CD1c-positive myeloid dendritic cell (primary cell): ENCODE results near the gene PBX3.

Experiments
- DNase-seq: peaks from one replicate; pipeline ENCODE4 v3.0.0-alpha.2; 2016; ENCODE audit errors: extremely low spot score

Gene PBX3

DNA sequence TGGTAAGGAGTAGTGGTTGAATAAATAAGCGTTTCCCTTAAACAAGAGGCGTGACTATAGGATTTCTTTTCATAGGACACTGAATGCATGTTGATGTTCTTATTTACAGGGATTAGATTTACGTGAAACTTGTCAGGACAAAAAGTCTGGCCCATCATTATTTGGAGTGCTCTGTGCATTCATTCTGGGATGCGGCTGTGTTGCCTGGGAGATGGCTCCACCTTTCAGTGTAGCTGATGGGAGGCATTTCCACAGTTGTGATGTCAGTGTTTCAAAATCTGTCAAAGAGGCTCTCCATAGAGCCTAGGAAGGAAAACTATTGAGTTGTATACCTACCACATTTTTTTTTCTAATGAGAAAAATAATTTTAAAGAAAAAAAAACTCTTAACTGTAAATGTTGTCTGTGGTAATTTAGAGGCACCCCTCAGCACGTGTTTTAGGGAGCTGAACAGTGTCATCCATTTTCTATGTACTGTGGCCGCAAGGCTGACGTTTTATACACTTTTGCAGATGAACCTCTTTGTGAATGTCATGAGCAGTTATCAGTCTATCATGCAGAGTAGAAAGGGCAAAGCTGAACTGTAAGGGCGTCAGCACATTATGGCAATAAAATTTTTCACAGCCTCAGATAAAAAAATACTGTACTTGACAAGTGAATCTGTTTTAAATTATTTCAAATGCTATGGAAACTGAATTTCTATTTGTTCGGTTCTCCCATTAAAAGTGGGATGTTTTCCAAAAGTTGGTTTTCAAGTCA, 202.7 kb downstream of the PBX3 start:
- DNase-seq: no peak

DNA sequence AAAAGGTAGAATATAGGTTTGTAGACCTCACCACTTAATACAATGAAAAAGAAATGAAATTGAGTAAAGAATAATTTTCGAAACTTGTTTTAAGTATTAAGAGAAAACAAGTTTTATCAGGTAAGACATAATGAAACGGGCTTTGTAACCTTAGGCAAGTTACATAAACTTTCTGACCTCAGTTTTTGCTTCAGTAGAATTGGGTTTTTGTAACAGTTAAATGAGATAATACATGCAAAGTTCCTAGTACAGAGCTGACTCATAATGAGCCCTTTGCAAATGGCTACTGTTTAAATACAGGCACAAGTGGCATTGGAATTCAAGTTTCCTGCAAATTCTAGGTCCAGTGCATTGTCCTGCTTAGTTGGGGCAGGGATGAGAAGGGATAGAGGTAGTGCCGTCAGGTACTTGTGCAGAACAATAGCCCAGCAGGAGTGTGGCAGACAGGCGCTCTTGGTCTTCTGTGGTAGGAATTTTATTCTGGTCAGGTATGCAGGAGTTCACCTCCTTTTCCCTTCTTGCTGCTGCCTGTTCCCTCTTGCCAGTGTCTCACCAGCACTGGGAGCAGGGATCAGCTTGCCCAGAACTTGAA, 203.8 kb downstream of the PBX3 start:
- DNase-seq: no peak

DNA sequence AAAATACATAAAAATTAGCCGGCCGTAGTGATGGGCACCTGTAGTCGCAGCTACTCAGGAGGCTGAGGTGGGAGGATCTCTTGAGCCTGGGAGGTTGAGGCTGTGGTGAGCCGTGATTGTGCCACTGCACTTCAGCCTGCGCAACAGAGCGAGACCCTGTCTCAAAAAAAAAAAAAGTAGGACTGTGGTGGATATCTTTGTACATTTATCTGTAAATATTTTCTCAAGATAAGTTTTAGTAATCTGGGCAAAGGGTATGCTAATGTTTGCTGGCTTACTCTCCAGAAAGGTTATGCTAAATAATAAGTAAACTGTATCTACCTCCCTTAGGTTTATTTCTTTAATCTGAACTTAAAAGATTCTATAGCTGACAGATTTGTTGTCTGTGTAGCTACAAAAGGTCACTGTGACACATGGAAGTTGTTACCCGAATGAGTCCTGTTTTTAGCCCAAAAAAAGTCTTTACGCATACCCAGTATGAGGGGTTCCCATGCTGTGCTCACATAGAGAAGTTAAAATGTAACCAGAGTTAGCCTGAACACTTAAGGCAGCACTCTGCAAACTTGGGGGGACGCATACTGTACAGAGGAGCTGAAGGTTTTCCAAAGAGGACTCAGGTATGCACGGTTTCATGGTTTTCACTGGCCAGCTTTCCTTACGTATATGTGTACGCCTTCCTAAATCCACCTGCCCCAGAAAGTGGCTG, 206.3 kb downstream of the PBX3 start:
- DNase-seq: no peak

DNA sequence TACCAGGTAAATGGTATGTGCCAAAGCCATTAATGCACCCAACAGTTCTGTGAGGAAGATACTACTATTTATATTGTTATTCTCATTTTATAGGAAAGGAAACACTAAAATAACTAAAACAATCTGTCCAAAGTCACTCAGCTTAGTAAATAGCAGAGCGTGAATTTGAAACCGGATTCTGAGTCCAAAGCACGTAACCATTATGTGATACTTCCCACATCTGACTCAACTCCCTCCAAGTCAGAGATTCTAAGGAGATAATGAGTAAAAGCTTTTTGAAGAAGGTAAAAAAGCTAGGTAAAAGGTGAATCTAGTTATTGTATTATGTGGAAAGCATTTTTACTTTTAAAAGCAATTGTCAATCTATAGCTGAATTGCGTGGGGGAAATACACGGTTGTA, 208.9 kb downstream of the PBX3 start:
- DNase-seq: no peak

DNA sequence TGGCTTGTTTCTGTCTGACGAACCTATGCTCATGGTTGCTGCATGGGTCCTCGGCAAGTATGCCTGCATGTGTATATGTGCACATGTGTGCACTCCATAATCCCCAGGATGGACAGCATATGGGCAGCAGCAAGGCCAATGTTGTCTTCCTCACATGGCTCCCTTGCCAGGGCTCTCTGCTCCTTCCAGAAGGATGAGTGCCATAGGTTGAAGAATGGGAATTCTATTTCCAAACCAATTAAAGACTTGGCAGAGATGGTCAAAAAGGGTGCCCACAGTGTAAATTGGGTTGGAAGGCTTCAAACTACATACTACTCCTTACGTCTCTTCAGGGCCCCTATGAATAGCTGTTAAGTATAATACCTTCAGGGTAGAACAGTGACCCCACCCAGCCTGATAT, 212.1 kb downstream of the PBX3 start:
- no peak for DNase-seq

DNA sequence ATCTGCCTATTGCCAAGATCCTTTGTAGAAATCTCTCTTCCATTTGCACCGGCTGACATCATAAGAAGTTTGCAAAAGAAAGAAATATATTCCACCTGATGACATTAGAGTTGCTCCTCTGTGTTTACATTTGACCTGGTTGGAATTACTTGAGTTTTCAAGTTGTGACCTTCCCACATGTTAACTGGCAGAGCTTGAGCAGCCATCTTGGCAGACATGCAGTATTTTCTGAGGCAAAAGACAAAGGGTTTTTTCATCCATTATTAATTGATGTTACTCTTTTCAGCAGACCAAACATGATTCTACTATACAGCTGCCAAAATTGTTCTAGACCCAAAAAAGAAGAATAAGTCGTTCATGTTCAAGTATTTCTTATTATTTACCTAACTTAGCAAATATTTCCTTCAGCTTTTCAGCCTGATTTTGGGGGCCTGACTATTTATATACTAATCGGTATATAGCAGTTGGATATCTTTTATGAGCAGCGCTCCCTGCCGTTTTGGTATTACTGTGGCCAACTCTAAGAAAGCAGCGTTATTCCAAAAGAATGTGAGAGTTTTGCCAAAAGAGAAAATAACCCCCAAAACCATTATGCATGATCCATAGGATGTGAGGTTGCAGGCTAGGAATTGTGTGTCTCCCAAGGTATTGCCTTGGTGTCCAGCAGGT, 212.9 kb downstream of the PBX3 start:
- no peak for DNase-seq

DNA sequence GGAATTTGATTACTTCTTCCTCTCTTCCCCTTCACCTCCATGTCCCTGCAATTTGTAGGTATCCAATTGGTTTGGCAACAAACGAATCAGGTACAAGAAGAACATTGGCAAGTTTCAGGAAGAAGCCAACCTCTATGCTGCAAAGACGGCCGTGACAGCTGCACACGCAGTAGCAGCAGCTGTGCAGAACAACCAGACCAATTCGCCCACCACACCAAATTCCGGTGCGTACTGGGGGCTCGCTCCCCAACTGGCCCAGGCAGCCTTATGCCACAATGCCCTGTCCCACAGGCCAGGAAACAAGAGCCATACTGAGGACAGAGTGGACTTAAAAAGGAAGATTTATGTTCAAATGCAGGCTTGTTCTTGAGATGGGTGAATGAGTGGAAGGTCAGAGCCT, 213.5 kb downstream of the PBX3 start:
- no peak for DNase-seq

DNA sequence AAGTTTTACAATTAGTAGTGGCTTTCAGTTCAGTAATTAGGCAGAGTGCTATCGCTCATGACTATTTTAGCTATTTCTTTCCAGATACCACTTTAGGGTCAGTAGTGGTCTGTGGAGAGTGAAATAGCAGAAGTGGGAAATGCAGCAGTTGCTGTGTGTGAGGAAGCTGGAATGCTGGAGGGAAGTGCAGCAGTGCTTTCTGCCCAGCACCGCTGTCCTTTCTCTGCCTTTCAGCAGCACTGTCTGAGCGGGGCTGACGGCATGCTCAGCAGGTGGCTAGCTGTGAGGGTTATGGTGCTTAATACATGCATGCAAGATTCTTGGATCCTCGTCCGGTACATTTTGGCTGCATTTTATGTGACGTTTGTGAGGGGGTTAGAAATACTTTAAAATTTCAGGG, 213.9 kb downstream of the PBX3 start:
- DNase-seq: peak; percentile 54

DNA sequence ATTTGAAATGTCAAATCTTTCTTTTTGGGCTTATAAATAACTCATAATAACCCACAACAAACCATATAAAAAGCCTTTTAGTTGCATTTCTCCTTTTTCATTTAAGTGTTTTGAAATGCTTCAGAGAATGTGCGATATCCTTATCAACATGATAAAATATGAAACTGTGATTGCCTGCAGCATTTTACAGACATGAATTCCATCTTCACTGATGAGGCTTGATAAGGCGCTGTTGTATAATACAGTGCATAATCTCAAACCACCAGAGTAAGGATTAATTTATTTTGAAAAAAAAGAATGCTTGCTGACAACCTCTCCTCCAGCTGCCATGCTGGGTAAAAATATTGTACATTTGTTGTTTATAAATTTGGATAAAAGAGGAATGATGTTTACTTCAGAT, 216.8 kb downstream of the PBX3 start:
- no peak for DNase-seq

DNA sequence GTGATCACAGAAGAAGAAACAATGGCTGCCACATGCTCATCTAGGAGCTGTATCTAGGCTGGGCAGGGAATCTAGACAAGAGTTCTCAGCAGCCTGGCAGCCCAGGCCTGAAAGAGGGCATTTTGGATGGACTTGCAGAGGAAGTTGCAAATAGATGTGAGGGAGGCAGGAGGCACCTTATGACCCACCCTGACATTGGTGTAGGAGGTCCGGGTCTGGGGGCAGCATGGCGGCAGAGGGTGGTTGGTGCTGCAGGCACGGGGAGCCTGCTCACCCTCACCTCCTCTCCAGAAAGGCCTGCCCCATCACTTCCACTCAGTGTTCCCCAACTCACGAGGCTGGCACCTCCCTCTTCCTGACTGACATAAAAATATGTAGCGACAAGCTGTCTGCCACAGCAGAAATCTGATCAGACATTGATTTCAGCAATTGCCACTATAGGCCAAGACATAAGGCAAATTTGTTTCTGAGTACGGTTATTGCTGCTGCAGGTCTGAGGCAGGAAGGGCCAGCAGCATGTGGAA, 217.6 kb downstream of the PBX3 start:
- no peak for DNase-seq

DNA sequence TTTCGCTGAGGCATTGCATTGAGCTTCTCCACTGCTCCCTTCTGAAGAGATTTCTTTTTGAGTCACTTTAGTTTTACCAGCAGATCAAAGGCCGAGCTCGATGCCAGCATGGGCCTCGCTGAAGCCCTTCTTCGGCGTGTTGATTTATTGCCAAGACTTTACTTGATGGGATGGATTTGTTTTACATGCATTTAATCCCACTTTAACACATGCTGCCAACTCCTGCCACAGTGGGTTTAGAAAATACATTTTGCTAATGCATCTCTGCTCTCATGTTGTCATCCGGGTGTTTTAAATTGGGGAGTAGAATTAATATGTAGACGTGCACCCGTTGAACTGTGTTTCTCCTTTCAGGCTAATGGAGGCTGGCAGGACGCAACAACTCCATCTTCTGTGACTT, 218.3 kb downstream of the PBX3 start:
- no peak for DNase-seq

DNA sequence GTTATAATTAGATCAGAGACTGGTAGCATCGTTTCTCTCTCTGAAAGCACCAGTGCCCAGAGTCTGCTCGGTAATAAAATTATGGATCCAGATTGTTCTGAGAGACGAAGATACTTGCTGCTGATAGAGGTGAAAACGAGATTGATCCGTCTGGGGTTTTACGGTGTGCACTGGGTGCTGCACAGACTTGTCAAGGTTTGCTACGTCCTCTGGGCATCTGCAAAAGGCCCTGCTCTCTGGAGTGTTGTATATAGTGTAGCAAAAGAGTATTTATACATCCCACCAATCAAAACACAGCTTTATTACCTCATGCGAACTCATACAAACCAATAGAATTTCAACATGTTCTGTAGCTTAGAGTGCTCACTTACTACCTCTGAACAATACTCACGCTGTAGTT, 219.3 kb downstream of the PBX3 start:
- no peak for DNase-seq

DNA sequence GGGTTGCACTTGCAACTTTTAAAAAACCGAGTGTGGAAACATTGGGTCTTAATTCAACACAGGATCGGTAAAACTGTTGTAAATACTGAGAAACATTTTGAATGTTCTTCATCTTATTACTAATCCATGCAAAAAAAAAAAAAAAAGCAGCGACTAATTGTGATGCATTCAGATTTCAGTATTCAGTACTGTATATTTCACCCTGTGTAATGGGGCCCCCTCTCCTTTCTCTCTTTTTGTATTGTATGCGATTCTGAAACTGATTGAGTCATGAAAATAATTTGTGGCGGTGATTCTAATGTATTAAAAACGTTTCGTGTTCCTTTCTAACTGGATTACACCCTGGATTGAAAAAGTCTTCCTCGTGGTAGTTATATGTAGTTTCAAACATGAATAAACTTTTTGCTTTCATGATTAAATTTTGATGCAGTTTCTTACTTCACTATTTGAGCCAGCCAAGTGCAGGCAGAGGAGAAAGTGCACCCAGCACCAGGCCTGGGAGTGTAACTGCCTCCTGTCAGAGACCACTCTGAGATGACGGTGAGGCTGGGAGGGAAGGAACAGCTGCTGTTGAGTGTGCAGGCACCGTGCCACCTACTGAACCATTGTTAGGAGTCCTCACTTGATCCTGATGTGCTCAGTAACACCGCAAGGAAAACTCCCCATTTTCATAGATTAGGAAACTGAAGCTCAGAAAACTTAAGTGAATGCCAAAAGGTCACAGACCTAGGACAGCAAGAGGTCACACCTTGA, 220.0 kb downstream of the PBX3 start:
- DNase-seq: no peak

DNA sequence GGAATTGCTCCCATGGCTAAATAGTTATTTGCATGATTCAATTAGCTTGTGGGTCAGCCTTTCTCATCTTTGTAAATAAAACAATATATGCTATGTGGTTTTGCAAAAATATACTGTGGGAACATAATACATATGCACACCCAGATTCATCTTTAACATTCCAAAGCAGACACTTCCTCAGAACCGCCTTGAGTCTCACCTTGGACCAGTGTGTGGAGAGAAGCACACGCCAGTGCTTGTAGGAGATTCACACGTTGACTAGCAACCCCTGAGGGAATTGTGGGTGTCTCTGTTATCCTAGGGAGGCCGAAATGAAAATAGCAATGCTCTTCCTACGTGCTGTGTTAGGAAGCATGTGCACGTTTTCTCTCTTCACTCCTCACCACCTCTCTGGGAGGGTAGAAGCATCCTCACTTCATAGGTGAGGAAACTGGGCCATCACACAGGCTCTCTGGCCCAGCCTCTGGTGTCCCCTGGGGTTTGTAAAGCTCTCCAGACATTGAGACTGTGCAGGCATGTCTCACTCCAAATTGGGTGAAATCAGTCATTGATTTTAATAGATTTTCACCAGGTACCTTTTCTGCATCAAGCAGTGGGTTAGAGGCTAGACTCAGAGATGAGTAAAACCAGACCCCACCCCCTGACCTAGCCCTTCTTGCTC, 221.7 kb downstream of the PBX3 start:
- no peak for DNase-seq

DNA sequence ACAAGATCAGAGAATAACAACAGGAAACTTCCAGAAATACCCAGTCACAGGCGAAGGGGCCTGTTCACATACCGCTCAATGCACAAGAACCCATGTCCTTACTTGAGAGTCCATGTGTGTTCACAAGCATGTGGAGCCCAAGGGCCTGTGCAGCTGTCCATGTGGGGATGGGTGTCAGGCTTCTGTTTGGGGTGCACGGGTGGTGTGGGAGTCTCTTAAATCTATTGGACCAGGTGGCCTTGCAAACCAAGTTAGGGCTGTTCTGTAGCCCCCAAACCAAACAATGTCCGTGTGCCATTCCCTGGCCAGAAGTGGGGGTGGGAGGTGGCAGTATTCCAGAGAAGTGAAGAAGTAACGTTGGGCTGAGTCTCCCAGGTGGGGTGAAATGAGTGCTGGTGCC, 222.3 kb downstream of the PBX3 start:
- no peak for DNase-seq

DNA sequence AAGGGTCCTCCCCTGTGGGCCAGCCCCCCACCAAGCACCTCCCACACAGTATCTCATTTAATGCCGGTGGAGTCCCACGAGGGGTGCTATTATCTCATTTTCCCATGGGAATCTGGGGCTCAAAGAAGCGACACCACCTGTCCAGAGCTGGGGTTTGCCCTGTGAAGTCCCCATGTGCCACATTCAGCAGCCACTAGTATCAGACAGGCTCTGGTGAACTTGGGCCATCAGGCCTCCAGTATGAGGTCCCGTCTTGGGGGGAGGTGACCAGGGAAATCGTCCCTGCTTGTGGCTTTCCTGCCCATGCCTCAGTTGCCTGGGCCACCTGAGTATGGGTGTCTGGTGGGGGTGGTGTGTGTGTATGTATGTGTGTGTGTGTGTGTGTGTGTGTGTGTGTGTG, 222.7 kb downstream of the PBX3 start:
- no peak for DNase-seq

DNA sequence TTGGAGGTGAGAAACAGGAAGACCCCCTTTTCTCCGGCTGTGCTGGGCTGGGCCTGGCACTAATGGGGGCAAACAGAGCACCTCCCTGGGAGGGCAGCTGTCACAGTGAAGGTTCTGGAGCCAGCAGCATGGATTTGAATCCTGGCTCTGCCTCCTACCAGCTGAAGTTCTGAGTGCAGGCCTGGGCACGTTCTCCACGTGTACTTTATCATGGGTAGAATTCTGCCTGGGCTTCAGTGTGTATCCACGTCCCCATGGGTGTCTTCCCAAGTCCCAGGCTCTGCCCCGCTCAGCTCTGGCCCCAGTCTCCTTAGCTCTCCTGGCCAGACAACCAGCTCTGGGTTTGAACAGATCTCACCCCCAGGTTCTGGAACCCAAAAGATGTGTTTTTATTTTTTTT, 223.2 kb downstream of the PBX3 start:
- no peak for DNase-seq

DNA sequence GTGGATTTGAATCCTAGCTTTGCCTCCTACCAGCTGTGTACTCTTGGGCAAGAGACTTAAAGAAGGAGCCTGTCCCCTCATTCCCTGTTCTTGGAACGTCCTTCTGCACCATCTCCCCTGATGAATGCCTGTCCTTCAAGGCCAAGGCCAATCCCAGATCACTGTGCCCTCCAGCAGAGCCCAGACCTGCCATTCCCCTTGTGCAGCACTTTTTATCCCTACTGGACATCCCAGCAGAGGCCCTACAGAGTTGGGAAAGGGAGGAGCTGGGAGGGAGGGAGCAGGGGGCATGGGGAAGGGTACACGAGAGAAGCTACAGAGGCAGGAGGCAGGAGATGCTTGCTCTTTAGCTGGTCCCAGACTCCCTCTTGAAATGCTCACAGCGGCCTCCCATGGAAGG, 223.9 kb downstream of the PBX3 start:
- DNase-seq: no peak

DNA sequence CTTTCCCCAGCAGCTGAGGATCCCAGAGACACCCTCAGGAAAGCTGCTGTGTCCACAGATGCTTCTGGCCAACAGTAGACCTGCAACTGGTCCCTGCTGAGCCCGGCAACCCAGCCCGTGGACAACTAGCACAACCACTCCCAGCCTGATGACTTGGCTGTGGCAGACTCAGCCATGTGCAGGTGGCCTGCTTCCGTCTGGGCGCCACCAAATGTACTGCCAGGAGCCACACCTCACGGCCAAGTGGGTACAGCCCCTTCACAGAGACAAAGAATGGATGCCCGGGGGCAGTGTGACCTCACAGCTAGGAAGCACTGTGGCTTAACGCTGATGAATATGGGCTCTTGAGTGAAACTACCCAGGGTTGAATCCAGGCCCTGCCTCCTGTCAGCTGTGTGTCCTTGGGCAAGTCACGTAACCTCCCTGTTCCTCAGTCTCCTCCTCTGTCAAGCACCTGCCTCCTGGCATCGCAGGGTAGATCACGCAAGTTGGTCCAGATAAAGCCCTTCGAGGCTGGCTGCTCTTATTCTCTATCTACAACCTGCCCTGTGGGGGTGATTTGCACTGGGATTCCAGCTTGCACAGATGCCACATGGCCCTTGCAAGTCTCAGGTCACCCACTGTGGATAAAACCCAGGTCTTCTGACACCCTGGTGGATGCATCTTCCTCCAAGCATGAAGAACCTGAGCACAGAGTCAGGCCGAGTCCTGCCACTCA, 225.0 kb downstream of the PBX3 start:
- DNase-seq: no peak

DNA sequence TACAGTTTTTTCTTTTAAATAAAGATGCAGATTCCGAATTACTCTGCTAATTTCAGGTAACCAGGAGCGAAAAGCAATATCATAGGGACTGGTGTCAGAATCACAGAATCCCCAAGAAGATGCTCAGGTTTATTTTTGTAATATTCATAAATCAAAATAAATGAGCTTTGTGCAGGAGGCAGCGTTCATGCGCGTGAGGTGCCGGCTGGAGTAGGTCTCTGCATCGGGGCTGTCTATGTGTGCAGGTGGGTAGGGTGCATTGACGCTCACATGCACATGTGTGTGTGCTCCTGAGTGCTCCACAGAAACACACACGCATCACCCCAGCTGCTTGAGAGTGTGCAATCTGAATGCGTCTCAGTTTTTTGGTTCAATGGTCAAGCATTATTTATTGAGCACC, 226.4 kb downstream of the PBX3 start:
- DNase-seq: no peak

DNA sequence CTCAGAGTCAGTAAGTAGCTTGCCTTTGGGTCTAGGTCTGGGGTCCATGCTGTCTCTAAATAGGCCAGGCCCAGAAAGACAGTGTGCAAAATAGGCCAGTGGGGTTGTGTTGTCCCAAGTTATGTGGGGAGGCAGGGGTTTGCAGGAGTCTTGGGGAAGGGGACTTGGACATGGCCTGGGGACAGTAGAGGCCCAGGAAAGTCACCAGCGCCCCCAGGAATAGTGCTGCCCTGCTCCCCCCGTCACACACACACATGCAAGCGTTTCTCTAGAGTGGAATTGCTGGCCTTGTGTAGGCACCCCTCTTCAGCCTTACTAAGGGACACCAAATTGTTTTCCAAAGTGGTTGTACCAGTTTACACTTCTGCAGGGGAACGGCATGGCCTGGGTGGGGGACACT, 227.5 kb downstream of the PBX3 start:
- no peak for DNase-seq
